Hematopoietic multipotent progenitor cell treated with erythropoietin and hydrocortisone succinate and interleukin-3 and kit ligand, for 17 days (in vitro differentiated cells): ENCODE measurements around the gene PANX3.

Source experiments
- DNase-seq: peaks from one replicate; pipeline ENCODE4 v3.0.0-alpha.2; 2015; ENCODE audit warnings: low spot score

PANX3 gene

DNA sequence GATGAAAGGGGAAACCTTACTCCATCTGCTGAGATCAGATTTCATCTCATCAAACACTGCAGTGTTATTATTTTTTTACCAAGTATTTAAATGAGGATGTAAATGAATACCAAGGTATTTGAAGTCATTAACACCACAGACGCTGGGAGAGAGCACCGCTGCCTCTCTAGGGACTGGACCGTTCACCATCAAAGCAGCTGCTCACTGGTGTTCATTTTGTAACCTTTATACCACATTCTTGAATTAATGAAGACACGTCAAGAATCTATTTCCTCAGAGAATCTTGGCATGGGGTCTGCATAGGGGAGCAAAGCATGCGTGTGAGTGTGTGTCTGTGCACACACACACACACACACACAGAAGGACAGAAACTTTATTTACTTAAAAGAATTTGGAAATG, 46.7 kb downstream of the PANX3 start:
- DNase-seq, result no peak

- no peak for DNase-seq
Observed at GRCh38 chr11:124658501-124658900, 47.3 kb downstream of the PANX3 start.

- DNase-seq, result no peak
Observed at GRCh38 chr11:124658986-124659385, 47.8 kb downstream of the PANX3 start.

DNA sequence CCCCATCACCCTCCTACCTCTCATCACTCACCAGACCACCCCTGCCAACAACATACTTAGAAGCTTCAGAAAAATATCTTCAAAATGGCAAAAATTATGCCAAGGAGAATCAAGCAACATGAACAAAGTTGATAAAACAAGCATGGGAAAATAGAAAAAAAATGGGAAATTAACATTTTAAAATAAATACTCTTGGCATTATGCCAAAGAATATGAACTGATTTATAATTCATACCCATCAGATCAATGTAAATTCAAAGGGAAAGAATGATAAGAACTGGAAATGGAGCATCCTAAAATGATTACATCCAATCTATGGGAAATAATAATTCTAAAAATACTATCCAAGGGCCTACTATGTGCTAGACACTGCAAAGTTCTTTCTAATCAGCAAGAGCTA, 50.3 kb downstream of the PANX3 start:
- no peak for DNase-seq

GRCh38 chr11:124662106-124662505, 50.9 kb downstream of the PANX3 start:
- DNase-seq, result no peak

DNA sequence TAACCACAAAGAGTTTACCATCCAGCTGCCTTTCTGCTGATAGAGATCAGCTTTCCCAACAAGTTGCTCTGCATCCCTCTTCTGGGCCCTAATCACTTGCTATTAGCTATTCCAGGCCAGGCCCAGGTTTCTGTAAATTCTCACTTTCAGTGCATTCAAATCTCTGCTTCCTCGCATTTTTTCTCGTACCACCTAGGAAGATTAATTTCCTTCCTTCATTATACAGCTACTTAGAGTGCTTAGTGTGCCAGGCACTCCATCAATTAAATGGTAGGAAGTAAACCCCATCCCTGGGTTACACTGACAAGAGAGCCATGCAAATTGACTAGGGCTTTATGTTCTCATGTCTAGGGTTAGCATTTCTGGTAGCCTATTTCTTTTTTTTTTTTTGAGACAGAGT, 52.6 kb downstream of the PANX3 start:
- no peak for DNase-seq

GRCh38 chr11:124667601-124668000, 56.4 kb downstream of the PANX3 start:
- no peak for DNase-seq

GRCh38 chr11:124669193-124669592, 58.0 kb downstream of the PANX3 start:
- DNase-seq, result peak; percentile 61
